Peyer's patch (tissue), 4 donors: Measurements from ENCODE around the gene CDKN1A.

Experiments used
- POLR2A ChIP-seq, 2 donors: fragments of 450-650 bp; IDR thresholded peaks; one replicate each; pipeline ENCODE4 v1.5.1; 2017; ENCODE audit warnings: antibody characterized with exemption in 2 of 2, mild to moderate bottlenecking in 2 of 2, moderate library complexity in 2 of 2
- TF ChIP-seq, protein P1 (sequence below), 6 experiments: fragments of 450-650 bp in 4 of 6; fragments of 200-600 bp in 2 of 6; sonication (generic) in 1 of 6; IDR thresholded peaks; one replicate each; pipeline ENCODE4 v1.5.1; 2017 to 2019; ENCODE audit warnings: antibody characterized with exemption in 6 of 6, mild to moderate bottlenecking in 3 of 6, moderate library complexity in 1 of 6

DNA sequence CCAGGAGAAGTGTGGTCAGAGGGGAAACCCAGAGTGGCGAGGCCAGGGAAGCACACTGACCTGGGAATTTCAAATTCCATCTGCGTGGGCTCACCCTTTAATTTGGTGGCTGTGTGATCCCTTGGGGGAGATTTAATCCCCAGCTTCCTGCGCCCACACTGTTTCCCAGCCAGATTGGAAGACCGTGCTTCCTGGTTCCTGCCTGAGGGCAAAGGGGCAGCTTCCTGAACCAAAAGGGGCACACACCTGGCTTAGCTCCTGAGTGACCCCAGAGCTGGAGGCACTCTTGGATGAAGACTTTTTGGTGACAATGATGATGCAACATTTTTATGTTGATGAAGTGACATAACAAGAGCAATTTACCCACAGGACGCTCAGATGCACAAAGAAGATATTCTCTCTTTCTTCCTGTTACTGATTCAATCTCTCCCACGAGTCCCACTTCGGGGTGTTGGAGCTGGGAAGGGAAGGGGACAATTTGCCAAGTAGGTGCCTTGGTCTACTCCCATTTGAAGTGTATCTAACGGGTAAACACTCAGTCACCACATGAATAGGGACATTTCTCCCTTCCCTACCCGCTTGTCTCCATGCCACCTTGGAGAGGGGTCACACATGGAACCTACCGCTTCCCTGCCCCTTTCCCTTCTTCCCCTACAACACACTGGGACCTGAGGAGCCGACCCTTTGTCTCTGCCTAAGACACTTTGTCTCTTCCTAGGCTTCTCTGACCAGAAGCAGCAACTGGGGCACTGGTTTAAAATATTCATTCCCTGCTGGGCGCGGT lies 28.6 kb upstream of the CDKN1A start:
- TF ChIP-seq, protein P1, sequence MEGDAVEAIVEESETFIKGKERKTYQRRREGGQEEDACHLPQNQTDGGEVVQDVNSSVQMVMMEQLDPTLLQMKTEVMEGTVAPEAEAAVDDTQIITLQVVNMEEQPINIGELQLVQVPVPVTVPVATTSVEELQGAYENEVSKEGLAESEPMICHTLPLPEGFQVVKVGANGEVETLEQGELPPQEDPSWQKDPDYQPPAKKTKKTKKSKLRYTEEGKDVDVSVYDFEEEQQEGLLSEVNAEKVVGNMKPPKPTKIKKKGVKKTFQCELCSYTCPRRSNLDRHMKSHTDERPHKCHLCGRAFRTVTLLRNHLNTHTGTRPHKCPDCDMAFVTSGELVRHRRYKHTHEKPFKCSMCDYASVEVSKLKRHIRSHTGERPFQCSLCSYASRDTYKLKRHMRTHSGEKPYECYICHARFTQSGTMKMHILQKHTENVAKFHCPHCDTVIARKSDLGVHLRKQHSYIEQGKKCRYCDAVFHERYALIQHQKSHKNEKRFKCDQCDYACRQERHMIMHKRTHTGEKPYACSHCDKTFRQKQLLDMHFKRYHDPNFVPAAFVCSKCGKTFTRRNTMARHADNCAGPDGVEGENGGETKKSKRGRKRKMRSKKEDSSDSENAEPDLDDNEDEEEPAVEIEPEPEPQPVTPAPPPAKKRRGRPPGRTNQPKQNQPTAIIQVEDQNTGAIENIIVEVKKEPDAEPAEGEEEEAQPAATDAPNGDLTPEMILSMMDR (IDR thresholded peaks at IDR 0.05), result no peak
- no peak for TF ChIP-seq POLR2A (IDR thresholded peaks at IDR 0.05)
